HG03565 (cell line): Measurements from ENCODE around the gene ACTL9.

ENCODE experiments used
- ATAC-seq: cut with Tn5 transposase; IDR thresholded peaks from one replicate; pipeline ENCODE4 v1.9.1; 2021; ENCODE audit warnings: mild to moderate bottlenecking, moderate library complexity; ENCODE audit not compliant: unreplicated experiment

ACTL9 gene

GRCh38 chr19:8648240-8648639 is 50.4 kb downstream of the ACTL9 start:
- no peak for ATAC-seq
